Brain microvascular endothelial cell (primary cell): ENCODE measurements around the gene HIVEP1.

Experiments used
- DNase-seq: peaks from one replicate; pipeline ENCODE4 v3.0.0-alpha.2; 2020
- H3K27ac ChIP-seq: fragments of 250-450 bp; sonication (Bioruptor Pico); 2 replicates; pipeline ENCODE4 v1.5.1; 2020; ENCODE audit warnings: mild to moderate bottlenecking, moderate library complexity
- H3K27me3 ChIP-seq: fragments of 250-450 bp; sonication (Bioruptor Pico); replicated peaks from 2 replicates; pipeline ENCODE4 v1.5.1; 2020; ENCODE audit warnings: mild to moderate bottlenecking
- H3K36me3 ChIP-seq: fragments of 250-450 bp; sonication (Bioruptor Pico); replicated peaks from 2 replicates; pipeline ENCODE4 v1.5.1; 2020; ENCODE audit warnings: mild to moderate bottlenecking
- H3K4me3 ChIP-seq: 2 replicates; pipeline ENCODE4 v1.5.1; 2011; ENCODE audit warnings: low read depth, mild to moderate bottlenecking, control low read depth, low read length, moderate library complexity
- in situ Hi-C: cut with HindIII; loops from 2 replicates; pipeline ENCODE4 v1.10.0; 2017; ENCODE audit warnings: low sequenced_read_pairs, low pct_ligation_motif_present
- TF ChIP-seq, protein P1 (sequence below): IDR thresholded peaks from 2 replicates; pipeline ENCODE4 v1.5.1; 2011; ENCODE audit warnings: low read depth, mild to moderate bottlenecking, moderate library complexity, low read length, control low read depth, inconsistent platforms; ENCODE audit errors: missing control alignments

HIVEP1 gene

DNA sequence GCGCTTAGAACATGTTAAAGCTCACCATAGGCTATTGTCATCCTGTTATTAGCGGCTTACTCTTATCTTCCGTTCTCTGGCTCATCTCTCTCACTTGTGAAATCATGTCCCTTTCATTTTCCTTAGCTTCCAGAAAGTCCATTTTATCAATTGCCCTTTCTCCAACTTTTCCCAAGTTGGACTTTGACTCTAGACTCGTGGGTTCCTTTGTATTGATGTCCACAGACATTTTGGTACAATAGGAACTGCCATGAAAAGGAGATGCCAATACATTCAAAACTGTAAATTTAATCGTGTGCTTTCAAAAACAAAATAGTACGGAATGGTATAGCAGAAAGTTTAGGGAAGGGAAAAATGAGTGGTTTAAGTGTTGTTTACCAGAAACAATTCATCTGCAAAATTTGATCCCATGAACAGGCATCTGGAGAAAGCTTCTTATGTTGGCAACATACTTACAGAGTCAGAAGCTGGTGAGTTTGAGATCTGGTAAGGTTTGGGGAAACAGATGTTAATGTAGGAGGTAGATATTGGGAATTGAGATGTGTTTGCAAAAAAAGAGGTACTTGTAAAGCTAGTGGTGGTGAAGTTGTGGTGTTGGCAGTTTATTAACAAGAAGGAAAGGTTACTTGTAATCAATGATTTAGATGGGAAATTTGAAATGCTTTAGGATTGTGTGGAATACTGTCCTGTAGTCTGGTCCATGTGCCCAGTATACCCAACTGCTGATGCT lies 10.2 kb upstream of the HIVEP1 start:
- Histone ChIP-seq H3K27me3 (no peaks in the 10 kb centered on the region), H3K27ac (no peak overlapping the region), H3K36me3 (no peaks in the 10 kb centered on the region), H3K4me3 (no peak overlapping the region)
- TF ChIP-seq, protein P1, sequence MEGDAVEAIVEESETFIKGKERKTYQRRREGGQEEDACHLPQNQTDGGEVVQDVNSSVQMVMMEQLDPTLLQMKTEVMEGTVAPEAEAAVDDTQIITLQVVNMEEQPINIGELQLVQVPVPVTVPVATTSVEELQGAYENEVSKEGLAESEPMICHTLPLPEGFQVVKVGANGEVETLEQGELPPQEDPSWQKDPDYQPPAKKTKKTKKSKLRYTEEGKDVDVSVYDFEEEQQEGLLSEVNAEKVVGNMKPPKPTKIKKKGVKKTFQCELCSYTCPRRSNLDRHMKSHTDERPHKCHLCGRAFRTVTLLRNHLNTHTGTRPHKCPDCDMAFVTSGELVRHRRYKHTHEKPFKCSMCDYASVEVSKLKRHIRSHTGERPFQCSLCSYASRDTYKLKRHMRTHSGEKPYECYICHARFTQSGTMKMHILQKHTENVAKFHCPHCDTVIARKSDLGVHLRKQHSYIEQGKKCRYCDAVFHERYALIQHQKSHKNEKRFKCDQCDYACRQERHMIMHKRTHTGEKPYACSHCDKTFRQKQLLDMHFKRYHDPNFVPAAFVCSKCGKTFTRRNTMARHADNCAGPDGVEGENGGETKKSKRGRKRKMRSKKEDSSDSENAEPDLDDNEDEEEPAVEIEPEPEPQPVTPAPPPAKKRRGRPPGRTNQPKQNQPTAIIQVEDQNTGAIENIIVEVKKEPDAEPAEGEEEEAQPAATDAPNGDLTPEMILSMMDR = no peak
- in situ Hi-C loops = loop anchor here (25.0 kb wide), 1 partner anchor 240 kb away; no protein-coding TSS in a partner anchor
- no peak for DNase-seq

DNA sequence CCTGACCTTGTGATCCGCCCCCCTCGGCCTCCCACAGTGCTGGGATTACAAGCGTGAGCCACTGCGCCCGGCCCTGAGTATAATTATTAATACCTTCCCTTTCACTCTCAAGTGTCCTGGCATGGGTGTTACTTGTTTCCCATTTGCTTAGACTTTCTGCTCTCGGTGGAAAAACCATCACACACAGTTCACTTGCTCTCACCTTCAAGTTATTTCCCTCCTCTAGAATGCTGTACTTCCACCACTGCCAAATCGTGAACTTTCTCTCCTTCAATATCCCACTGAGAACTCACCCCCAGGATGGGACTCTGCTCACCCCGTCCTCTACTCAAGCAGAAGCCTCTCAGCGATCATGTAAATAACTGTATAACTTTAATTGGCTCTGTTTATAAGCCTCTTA lies 4.6 kb upstream of the HIVEP1 start:
- in situ Hi-C loops = loop anchor here (25.0 kb wide), 1 partner anchor 245 kb away; no protein-coding TSS in a partner anchor
- Histone ChIP-seq H3K36me3 (no peaks in the 10 kb centered on the region), H3K27ac (no peak overlapping the region), H3K4me3 (no peak overlapping the region), H3K27me3 (no peaks in the 10 kb centered on the region)
- DNase-seq = no peak
- TF ChIP-seq, protein P1 = no peak

DNA sequence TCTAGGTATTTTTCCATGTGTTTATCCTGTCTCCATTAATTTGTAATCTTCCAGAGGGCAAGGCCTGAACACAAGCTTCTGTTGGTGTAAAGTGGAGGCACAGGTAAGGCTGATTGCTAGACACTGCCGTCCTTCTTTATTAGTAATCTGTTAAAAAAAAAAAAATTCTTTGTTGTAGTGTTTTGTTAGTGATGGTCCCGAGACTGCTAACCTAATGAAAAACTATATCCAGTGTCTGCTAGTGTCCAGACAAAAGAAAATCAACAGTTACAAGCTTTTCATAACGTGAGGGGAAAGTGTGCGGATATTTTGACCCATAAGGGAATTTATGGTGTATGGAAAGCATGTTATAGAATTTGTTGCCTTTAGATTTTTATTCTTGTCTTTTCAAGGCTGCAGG lies 4.2 kb upstream of the HIVEP1 start:
- Histone ChIP-seq H3K27me3 (no peaks in the 10 kb centered on the region), H3K27ac (peak overlapping the region; percentile 93), H3K4me3 (peak overlapping the region; percentile 74), H3K36me3 (no peaks in the 10 kb centered on the region)
- TF ChIP-seq, protein P1 = no peak
- in situ Hi-C loops = loop anchor here (25.0 kb wide), 1 partner anchor 246 kb away; no protein-coding TSS in a partner anchor
- DNase-seq = no peak

DNA sequence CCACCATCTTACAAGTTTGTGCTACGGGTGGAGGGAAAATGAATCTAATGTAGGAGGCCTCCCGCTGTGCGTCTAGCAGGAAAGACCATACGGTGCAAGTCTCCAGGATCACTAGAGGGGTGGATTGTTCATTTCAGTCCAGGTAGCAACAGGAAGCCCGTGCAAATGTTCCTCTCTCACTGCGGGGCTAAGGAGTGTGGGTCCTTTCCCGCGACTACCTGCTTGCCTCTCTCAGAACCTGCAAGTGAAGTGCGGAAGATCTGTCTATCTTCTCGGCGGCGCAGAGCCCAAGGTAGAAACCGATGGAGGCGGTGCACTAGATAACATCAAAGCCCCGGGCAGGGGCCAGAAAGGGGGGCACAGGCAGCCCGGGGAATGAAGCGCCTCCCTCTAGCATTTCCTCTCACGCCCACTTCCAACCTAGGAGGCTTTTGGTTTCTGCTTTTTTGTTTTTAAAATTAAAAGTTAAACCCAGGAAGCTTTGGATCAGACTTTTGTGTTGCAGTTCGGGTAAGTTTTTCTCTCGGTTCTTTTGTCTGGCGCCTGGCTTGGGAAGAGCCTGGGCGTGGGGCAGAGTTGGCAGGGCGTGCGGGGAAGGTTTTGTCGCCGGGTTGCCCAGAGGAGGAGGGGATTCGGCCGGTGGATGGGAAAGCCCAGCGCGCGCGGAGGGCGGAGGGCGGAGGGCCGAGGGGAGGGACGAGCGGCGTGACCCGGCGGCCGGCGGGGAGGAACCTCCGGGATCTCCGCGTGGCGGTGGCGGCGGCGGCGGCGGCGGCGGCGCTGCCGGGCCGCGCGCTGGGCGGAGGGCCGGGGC lies 3.5 kb upstream of the HIVEP1 start:
- TF ChIP-seq, protein P1 = no peak
- peak; percentile 63 for DNase-seq
- in situ Hi-C loops = loop anchor here (25.0 kb wide), 1 partner anchor 246 kb away; no protein-coding TSS in a partner anchor

DNA sequence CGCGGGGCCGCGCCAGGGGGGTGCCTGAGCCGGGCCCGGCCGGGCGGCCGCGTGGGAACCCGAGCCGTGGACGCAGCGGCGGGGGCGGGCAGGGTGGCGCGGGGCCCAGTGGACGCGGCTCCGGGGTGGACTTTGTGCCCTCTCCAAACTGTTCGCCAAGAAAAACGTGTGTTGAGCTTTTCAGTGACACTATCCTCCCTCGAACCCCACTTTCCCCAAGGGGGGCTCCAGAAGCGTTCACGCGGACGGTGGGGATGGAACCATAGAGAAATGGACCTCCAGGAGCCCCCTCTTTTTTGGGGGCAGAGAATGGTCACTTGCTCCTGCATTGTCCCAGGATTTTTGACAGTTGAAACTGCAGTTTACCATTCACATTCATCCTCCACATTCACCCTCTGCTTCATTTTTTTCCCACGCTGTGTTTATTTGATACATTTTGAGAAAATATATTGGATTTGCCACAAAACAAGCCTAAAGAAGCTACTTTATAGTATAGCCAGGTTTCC lies 2.9 kb upstream of the HIVEP1 start:
- in situ Hi-C loops = loop anchor here (25.0 kb wide), 1 partner anchor 247 kb away; no protein-coding TSS in a partner anchor
- H3K4me3 ChIP-seq = peak overlapping the region; percentile 74
- H3K36me3 ChIP-seq = no peaks in the 10 kb centered on the region
- H3K27ac ChIP-seq = peak overlapping the region; percentile 93
- DNase-seq = peak; percentile 34
- TF ChIP-seq, protein P1 = no peak
- no peaks in the 10 kb centered on the region for H3K27me3 ChIP-seq

More for the DNA sequence above, 3.5 kb upstream of the HIVEP1 start:
- Histone ChIP-seq H3K4me3 (peak overlapping the region; percentile 74), H3K27ac (peak overlapping the region; percentile 93), H3K36me3 (no peaks in the 10 kb centered on the region), H3K27me3 (no peaks in the 10 kb centered on the region)
